Endothelial cell of umbilical vein (primary cell): ENCODE data around the gene ZNF672. TPM values are rescaled to one million over a fixed set of nuclear protein-coding genes. Genes with fewer than 3 reads are reported as not detected.
A peak's percentile ranks its signal among the peaks of the same experiment; 100 is the strongest.

Experiments
- BruUV-seq: library from RNA; stranded (reverse); fragments of 400-500 nt; replicated peaks from 2 replicates; lab custom pipeline; 2021; lab: Mats Ljungman, UMichigan
- CTCF ChIA-PET: fragments of 300-600, 350-600 bp; sonication (Branson Sonifier 250); formaldehyde crosslinking; loops from one replicate; lab custom pipeline; 2021; ENCODE audit warnings: antibody characterized with exemption, inconsistent platforms; lab: Charles Lee
- POLR2A ChIA-PET: fragments of 300-600, 350-600 bp; sonication (Branson Sonifier 250); formaldehyde crosslinking; loops from one replicate; lab custom pipeline; 2021; ENCODE audit warnings: antibody characterized with exemption, inconsistent platforms; lab: Charles Lee
- DNase-seq: peaks from one replicate; pipeline ENCODE4 v3.0.0-alpha.2; 2011; ENCODE audit warnings: low read depth, low spot score
- FAIRE-seq: peaks from 2 replicates; lab custom pipeline; 2011; peaks lifted over from hg19 to GRCh38; lab: Jason Lieb, UNC
- H2AFZ ChIP-seq: 2 replicates; pipeline ENCODE4 v1.6.0; 2012; ENCODE audit warnings: low read depth, low read length, control low read depth, inconsistent platforms
- H3K27ac ChIP-seq: 2 replicates; pipeline ENCODE4 v1.5.1; 2011; ENCODE audit warnings: low read depth, mild to moderate bottlenecking, control low read depth, low read length, moderate library complexity; ENCODE audit not compliant: insufficient read depth
- H3K27me3 ChIP-seq, 2 experiments: 2 replicates each; pipeline versions ENCODE4 v1.6.0 to v1.6.1; 2011; ENCODE audit warnings: low read length in 2 of 2, mixed read lengths in 1 of 2; ENCODE audit not compliant: control insufficient read depth in 2 of 2, insufficient read depth in 2 of 2
- H3K36me3 ChIP-seq, 2 experiments: 2 replicates in 1 of 2; 3 replicates in 1 of 2; pipeline ENCODE4 v1.5.1; 2011; ENCODE audit warnings: low read length in 2 of 2, mild to moderate bottlenecking in 1 of 2, moderate library complexity in 1 of 2; ENCODE audit not compliant: control insufficient read depth in 2 of 2, insufficient read depth in 2 of 2; ENCODE audit errors: extremely low read depth in 1 of 2
- H3K4me1 ChIP-seq: 3 replicates; pipeline ENCODE4 v1.5.1; 2011; ENCODE audit warnings: mild to moderate bottlenecking, low read length; ENCODE audit not compliant: control insufficient read depth, insufficient read depth; ENCODE audit errors: extremely low read depth
- H3K4me2 ChIP-seq: 2 replicates; pipeline ENCODE4 v1.6.1; 2011; ENCODE audit warnings: low read length, control low read depth, mixed read lengths; ENCODE audit not compliant: insufficient read depth
- H3K4me3 ChIP-seq, 3 experiments: fragments of 200-600 bp in 1 of 3; sonication (generic), shearing (Covaris generic) in 1 of 3; replicated peaks in 1 of 3; 2 replicates each; pipeline ENCODE4 v1.5.1; 2011 to 2016; ENCODE audit warnings: control low read depth in 3 of 3, low read length in 3 of 3, mild to moderate bottlenecking in 2 of 3, inconsistent platforms in 1 of 3, low read depth in 1 of 3, moderate library complexity in 1 of 3; ENCODE audit not compliant: insufficient read depth in 1 of 3
- H3K79me2 ChIP-seq: 2 replicates; pipeline ENCODE4 v1.6.0; 2012; ENCODE audit warnings: low read length, inconsistent platforms; ENCODE audit not compliant: control insufficient read depth, insufficient read depth
- H3K9ac ChIP-seq: replicated peaks from 2 replicates; pipeline ENCODE3; 2011; ENCODE audit warnings: low read length, control low read depth; ENCODE audit not compliant: insufficient read depth; ENCODE audit errors: extremely low read depth
- H3K9me1 ChIP-seq: replicated peaks from 3 replicates; pipeline ENCODE4 v1.6.0; 2011; ENCODE audit warnings: mild to moderate bottlenecking, low read length; ENCODE audit not compliant: control insufficient read depth, insufficient read depth; ENCODE audit errors: extremely low read depth
- H3K9me3 ChIP-seq: replicated peaks from 2 replicates; pipeline ENCODE4 v1.5.1; 2012; ENCODE audit warnings: low read length, inconsistent platforms; ENCODE audit not compliant: control insufficient read depth, insufficient read depth
- H4K20me1 ChIP-seq: replicated peaks from 2 replicates; pipeline ENCODE3; 2011; ENCODE audit warnings: mild to moderate bottlenecking, low read length; ENCODE audit not compliant: control insufficient read depth, insufficient read depth; ENCODE audit errors: extremely low read depth
- JUN ChIP-seq: IDR thresholded peaks from 2 replicates; pipeline ENCODE4 v1.6.1; 2011; ENCODE audit warnings: borderline replicate concordance, low read depth; ENCODE audit not compliant: insufficient read length, insufficient read depth
- POLR2AphosphoS5 ChIP-seq: IDR thresholded peaks from 2 replicates; pipeline ENCODE4 v1.6.1; 2012; ENCODE audit warnings: low read depth, mild to moderate bottlenecking, control low read depth, low read length, moderate library complexity; ENCODE audit not compliant: insufficient read depth
- dilution Hi-C: fragments of 300-500 bp; cut with MboI; formaldehyde crosslinking; loops from one replicate; pipeline ENCODE4 v1.15.0; 2019; ENCODE audit warnings: low sequenced_read_pairs; ENCODE audit not compliant: extremely low pct_ligation_motif_present
- intact Hi-C: fragments of 100-400 bp; cut with micrococcal nuclease; formaldehyde crosslinking; loops from one replicate; pipeline ENCODE4 v1.10.0; 2022
- polyA plus RNA-seq, 4 experiments: library from polyadenylated mRNA; depleted of rRNA in 3 of 4; stranded (reverse) in 3 of 4; unstranded in 1 of 4; fragments of >200 nt; gene quantifications; 2 replicates each; pipeline versions ENCODE4 v1.2.1 to v1.2.3, GENCODE V29; 2011 to 2012; ENCODE audit warnings: missing spikeins in 1 of 4
- total RNA-seq: library from RNA; stranded (reverse); gene quantifications from 2 replicates; pipeline ENCODE4 v1.2.3, GENCODE V29; 2021
- TF ChIP-seq, protein P1 (sequence below), 2 donors: IDR thresholded peaks; 1 replicate in 1 of 2; 2 replicates in 1 of 2; pipeline ENCODE4 v1.5.1; 2011; ENCODE audit warnings: low read length in 2 of 2, mild to moderate bottlenecking in 2 of 2, moderate library complexity in 2 of 2, control low read depth in 1 of 2, inconsistent platforms in 1 of 2, low read depth in 1 of 2; ENCODE audit not compliant: insufficient read depth in 1 of 2; ENCODE audit errors: extremely low read depth in 1 of 2

ZNF672 gene
- total and polyA plus RNA-seq, 2 donors (not counting 3 experiments of a cell fraction or from before 2014, with no cell fraction given) = 20.1 to 29.6 TPM

DNA sequence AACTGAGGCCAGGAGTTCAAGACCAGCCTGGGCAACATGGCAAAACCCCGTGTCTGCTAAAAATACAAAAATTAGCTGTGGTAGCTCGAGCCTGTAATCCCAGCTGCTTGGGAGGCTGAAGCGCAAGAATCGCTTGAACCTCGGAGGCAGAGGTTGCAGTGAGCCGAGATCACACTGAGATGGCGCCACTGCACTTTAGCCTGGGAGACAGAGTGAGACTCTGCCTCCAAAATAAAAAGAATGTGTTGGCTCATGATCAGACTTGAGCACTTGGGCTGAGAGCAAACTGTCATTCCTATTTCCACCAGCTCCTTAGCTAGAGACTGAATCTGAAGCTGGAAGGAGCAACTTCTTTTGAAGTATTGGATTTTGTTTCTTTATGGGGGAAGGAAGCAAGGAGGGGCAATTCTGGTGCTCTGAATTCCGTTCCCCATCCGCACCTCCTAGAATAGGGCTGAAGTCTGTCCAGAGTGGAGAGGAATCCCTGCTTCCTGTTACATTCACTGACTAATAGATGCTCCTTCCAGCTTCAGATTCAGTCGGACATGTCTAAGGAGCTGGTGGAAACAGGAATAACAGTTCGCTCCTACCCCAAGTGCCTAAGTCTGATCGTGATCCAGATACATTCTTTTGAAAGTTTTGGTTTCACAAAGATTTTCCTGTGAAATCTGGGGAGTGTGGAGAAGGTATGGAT lies 3.8 kb downstream of the ZNF672 start:
- no peak overlapping the region for H3K4me3 ChIP-seq
- CTCF ChIA-PET = interaction anchor here (0.8 to 2.6 kb wide), 6 partner anchors 11 to 64 kb away, joined by 3 to 10 read pairs (median 4); partner anchors contain the start of genes PGBD2, SH3BP5L and ZNF692
- FAIRE-seq (peak; percentile 40), DNase-seq (peak; percentile 42)
- peaks cover 17% of the 10 kb centered on the region for H3K79me2 ChIP-seq
- no peaks in the 10 kb centered on the region for H4K20me1 ChIP-seq
- peaks cover 11% of the 10 kb centered on the region for H3K4me1 ChIP-seq
- H3K27me3 ChIP-seq = no peaks in the 10 kb centered on the region
- intact Hi-C loops = no loop called here
- H2AFZ ChIP-seq = no peak overlapping the region
- no peaks in the 10 kb centered on the region for H3K9me1 ChIP-seq
- dilution Hi-C loops = no loop called here
- no peak overlapping the region for H3K9ac ChIP-seq
- TF ChIP-seq, protein P1, sequence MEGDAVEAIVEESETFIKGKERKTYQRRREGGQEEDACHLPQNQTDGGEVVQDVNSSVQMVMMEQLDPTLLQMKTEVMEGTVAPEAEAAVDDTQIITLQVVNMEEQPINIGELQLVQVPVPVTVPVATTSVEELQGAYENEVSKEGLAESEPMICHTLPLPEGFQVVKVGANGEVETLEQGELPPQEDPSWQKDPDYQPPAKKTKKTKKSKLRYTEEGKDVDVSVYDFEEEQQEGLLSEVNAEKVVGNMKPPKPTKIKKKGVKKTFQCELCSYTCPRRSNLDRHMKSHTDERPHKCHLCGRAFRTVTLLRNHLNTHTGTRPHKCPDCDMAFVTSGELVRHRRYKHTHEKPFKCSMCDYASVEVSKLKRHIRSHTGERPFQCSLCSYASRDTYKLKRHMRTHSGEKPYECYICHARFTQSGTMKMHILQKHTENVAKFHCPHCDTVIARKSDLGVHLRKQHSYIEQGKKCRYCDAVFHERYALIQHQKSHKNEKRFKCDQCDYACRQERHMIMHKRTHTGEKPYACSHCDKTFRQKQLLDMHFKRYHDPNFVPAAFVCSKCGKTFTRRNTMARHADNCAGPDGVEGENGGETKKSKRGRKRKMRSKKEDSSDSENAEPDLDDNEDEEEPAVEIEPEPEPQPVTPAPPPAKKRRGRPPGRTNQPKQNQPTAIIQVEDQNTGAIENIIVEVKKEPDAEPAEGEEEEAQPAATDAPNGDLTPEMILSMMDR (IDR thresholded peaks at IDR 0.05; ENCODE audit: extremely low read depth in 1 of 2, insufficient read depth in 1 of 2, low read depth in 1 of 2, low read length in 2 of 2) = peak; percentile 30 to 50
- TF ChIP-seq POLR2AphosphoS5 = no peak
- no peak overlapping the region for H3K27ac ChIP-seq
- no TSS peak for BruUV-seq
- H3K4me2 ChIP-seq = no peak overlapping the region
- POLR2A ChIA-PET = no interaction called here
- H3K9me3 ChIP-seq = no peaks in the 10 kb centered on the region
- H3K36me3 ChIP-seq = peaks cover 6% of the 10 kb centered on the region in 2 experiments

DNA sequence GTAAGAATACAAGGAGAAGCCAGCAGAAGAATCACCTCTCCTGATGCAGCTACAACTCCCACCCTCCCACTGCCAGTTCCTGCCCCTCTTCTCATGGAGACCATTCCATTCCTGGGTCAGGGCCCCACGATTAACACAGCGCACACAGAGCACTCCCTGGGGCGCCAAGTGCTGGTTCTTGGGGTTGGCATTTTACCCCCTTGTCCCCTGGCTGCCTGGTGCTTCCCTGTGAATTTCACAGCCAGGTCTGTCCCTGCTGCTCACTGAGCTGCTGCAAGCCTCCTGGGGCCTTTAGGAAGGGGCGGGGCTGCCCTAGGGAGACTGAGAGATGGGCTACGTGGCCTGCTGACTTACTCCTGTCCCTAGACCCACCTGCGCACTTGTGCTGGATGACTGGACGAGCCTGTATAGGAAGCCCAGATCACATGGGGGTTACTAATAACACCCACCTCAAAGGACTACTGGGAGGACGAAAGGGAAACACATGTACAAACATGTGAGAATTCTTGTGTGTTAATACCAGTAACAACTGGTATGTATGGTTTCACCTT lies 4.8 kb downstream of the ZNF672 start:
- Histone ChIP-seq H3K4me3 (no peak overlapping the region), H3K4me1 (peaks cover 6% of the 10 kb centered on the region), H3K9me1 (no peaks in the 10 kb centered on the region), H3K27me3 (no peaks in the 10 kb centered on the region), H3K27ac (no peak overlapping the region), H4K20me1 (no peaks in the 10 kb centered on the region), H2AFZ (no peak overlapping the region), H3K79me2 (peaks cover 17% of the 10 kb centered on the region), H3K9ac (no peak overlapping the region), H3K9me3 (no peaks in the 10 kb centered on the region), H3K36me3 (peaks cover 6 to 14% of the 10 kb centered on the region in 2 experiments), H3K4me2 (no peak overlapping the region)
- BruUV-seq = no TSS peak
- ChIA-PET CTCF (interaction anchor here (1.1 to 2.6 kb wide), 2 partner anchors 10 to 16 kb away, joined by 4 to 10 read pairs; partner anchors contain the start of gene ZNF692), POLR2A (no interaction called here)
- dilution Hi-C loops (no loop called here), intact Hi-C loops (no loop called here)
- no peak for TF ChIP-seq JUN
- no peak for DNase-seq
- FAIRE-seq = no peak
